GM18858 (cell line): ENCODE measurements around the gene TTLL13.

Experiments
- ATAC-seq: cut with Tn5 transposase; IDR thresholded peaks from one replicate; pipeline ENCODE4 v1.9.1; 2021; ENCODE audit not compliant: unreplicated experiment

The TTLL13 gene

GRCh38 chr15:90214553-90215196, 34.7 kb upstream of the TTLL13 start:
- ATAC-seq, result no peak

- ATAC-seq, result no peak
Observed at GRCh38 chr15:90217671-90218394, 31.5 kb upstream of the TTLL13 start.

- ATAC-seq, result no peak
Observed at GRCh38 chr15:90219421-90220141, 29.8 kb upstream of the TTLL13 start.

- no peak for ATAC-seq
Observed at GRCh38 chr15:90221246-90221900, 28.0 kb upstream of the TTLL13 start.

GRCh38 chr15:90222547-90222946, 26.8 kb upstream of the TTLL13 start:
- no peak for ATAC-seq

GRCh38 chr15:90223441-90224165, 25.8 kb upstream of the TTLL13 start:
- no peak for ATAC-seq

- ATAC-seq, result no peak
Observed at GRCh38 chr15:90225047-90225446, 24.3 kb upstream of the TTLL13 start.

GRCh38 chr15:90225504-90226234, 23.7 kb upstream of the TTLL13 start:
- ATAC-seq, result no peak

- ATAC-seq, result no peak
Observed at GRCh38 chr15:90227336-90227735, 22.0 kb upstream of the TTLL13 start.

- no peak for ATAC-seq
Observed at GRCh38 chr15:90227816-90228772, 21.3 kb upstream of the TTLL13 start.

- no peak for ATAC-seq
Observed at GRCh38 chr15:90228960-90229359, 20.4 kb upstream of the TTLL13 start.

GRCh38 chr15:90230071-90230494, 19.3 kb upstream of the TTLL13 start:
- no peak for ATAC-seq

GRCh38 chr15:90230610-90231009, 18.7 kb upstream of the TTLL13 start:
- ATAC-seq, result no peak

- ATAC-seq, result no peak
Observed at GRCh38 chr15:90231028-90232017, 18.0 kb upstream of the TTLL13 start.

- no peak for ATAC-seq
Observed at GRCh38 chr15:90232196-90232595, 17.2 kb upstream of the TTLL13 start.

- ATAC-seq, result no peak
Observed at GRCh38 chr15:90232941-90233386, 16.4 kb upstream of the TTLL13 start.

GRCh38 chr15:90233387-90234095, 15.8 kb upstream of the TTLL13 start, which contains the start of gene CIB1:
CIB1 (minus strand) TSS chr15:90233941; CDS start chr15:90233885, 56 bp downstream.
- ATAC-seq, result peak; percentile 77
